Measurements from ENCODE around the gene RBM8A.

DNA sequence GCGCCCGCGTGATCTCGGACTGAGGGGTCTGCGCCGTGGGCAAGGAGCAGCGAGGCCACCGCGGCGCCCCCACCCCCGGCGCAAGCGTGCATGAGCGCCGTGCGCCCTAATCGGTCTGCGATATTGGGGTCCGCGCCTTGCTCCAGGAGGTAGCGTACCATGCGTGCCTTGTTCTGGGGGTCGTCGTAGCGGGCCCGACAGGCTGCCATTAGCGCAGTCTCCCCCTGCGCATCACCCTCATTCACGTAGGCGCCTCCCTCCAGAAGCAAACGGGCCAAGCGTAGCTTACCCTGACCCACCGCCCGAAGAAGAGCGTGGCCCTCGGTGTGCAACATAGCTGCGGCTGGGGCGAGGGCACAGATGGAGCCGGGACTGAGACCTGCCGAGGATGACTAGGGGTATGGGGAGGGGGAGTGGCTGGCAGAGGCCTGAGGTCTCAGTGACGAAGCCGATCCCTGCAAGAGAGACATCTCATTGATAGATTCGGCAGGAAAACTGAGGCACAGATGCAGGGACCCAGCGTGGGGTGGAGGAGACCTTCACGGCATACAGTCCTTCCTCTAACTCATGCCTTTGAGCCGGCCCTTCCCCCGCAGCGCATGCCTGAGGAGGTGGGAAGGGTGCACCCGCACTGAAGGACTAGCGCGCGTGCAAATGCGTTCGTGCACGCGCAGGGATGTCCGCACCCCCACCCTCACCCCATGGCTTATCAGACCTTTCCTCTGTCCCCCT, 34.3 kb upstream of the RBM8A start:
- TF ChIP-seq CTCF (conservative IDR thresholded peaks at IDR 0.05; ENCODE audit: low read depth, low read length) (no peak), EZH2 (IDR thresholded peaks at IDR 0.05; ENCODE audit: low read length, unreplicated experiment) (no peak)

All from PC-3 (cell line).